CD14-positive monocyte (primary cell): Measurements from ENCODE around the gene NDFIP2. TPM values are rescaled to one million over a fixed set of nuclear protein-coding genes. Genes with fewer than 3 reads are reported as not detected.

Experiments
- DNase-seq, 3 donors: peaks; one replicate each; pipeline ENCODE4 v3.0.0-alpha.2; 2011 to 2022
- H2AFZ ChIP-seq: 2 replicates; pipeline ENCODE4 v1.6.0; 2012; ENCODE audit warnings: mild to moderate bottlenecking, low read depth, low read length, inconsistent platforms; ENCODE audit not compliant: insufficient read depth, poor library complexity, severe bottlenecking
- H3K27ac ChIP-seq, 2 donors: 1 replicate in 1 of 2; 2 replicates in 1 of 2; pipeline ENCODE4 v1.5.1; 2012 to 2013; ENCODE audit warnings: low read length in 2 of 2, control low read depth in 1 of 2, inconsistent platforms in 1 of 2, low read depth in 1 of 2, mild to moderate bottlenecking in 1 of 2
- H3K27me3 ChIP-seq, 2 donors: one replicate each; pipeline versions ENCODE4 v1.6.0 to v1.6.1; 2011 to 2013; ENCODE audit warnings: low read length in 2 of 2; ENCODE audit not compliant: control insufficient read depth in 2 of 2, insufficient read depth in 2 of 2
- H3K36me3 ChIP-seq, 2 donors: replicated peaks in 1 of 2; 1 replicate in 1 of 2; 2 replicates in 1 of 2; pipeline versions ENCODE4 v1.5.1 to v1.6.1; 2012 to 2013; ENCODE audit warnings: low read length in 2 of 2, control low read depth in 1 of 2, inconsistent platforms in 1 of 2, mild to moderate bottlenecking in 1 of 2; ENCODE audit not compliant: insufficient read depth in 2 of 2, control insufficient read depth in 1 of 2
- H3K4me1 ChIP-seq, 2 donors: 1 replicate in 1 of 2; 2 replicates in 1 of 2; pipeline versions ENCODE4 v1.5.1 to v1.6.1; 2012 to 2013; ENCODE audit warnings: low read length in 2 of 2, control low read depth in 1 of 2, inconsistent platforms in 1 of 2, mild to moderate bottlenecking in 1 of 2, moderate library complexity in 1 of 2; ENCODE audit not compliant: insufficient read depth in 2 of 2, control insufficient read depth in 1 of 2
- H3K4me2 ChIP-seq: replicated peaks from 2 replicates; pipeline ENCODE3; 2012; ENCODE audit warnings: low read length, moderate library complexity, mild to moderate bottlenecking; ENCODE audit not compliant: poor library complexity, severe bottlenecking; ENCODE audit errors: extremely low read depth
- H3K4me3 ChIP-seq, 3 experiments: fragments of 200-600 bp in 1 of 3; sonication (generic) in 1 of 3; replicated peaks in 1 of 3; 1 replicate in 2 of 3; 2 replicates in 1 of 3; pipeline ENCODE4 v1.5.1; 2011 to 2013; ENCODE audit warnings: low read length in 3 of 3, mild to moderate bottlenecking in 3 of 3, control low read depth in 2 of 3, low read depth in 2 of 3, inconsistent platforms in 1 of 3, moderate library complexity in 1 of 3
- H3K79me2 ChIP-seq: 2 replicates; pipeline ENCODE4 v1.6.0; 2012; ENCODE audit warnings: mild to moderate bottlenecking, control low read depth, inconsistent platforms, low read length, moderate library complexity; ENCODE audit not compliant: insufficient read depth
- H3K9ac ChIP-seq: 2 replicates; pipeline ENCODE4 v1.6.0; 2017; ENCODE audit warnings: low read length, mild to moderate bottlenecking; ENCODE audit not compliant: insufficient read depth, poor library complexity, severe bottlenecking
- H3K9me3 ChIP-seq, 2 donors: replicated peaks in 1 of 2; 1 replicate in 1 of 2; 2 replicates in 1 of 2; pipeline versions ENCODE4 v1.5.1 to v1.6.1; 2012 to 2013; ENCODE audit warnings: low read length in 2 of 2, control low read depth in 1 of 2; ENCODE audit not compliant: control insufficient read depth in 1 of 2, insufficient read depth in 1 of 2
- H4K20me1 ChIP-seq: 2 replicates; pipeline ENCODE4 v1.6.0; 2012; ENCODE audit warnings: mild to moderate bottlenecking, low read length, control low read depth, moderate library complexity; ENCODE audit not compliant: insufficient read depth
- H3K27ac Mint-ChIP-seq, 7 donors: one replicate each; pipeline ENCODE4 v1.8.0; 2020; ENCODE audit warnings: mild to moderate bottlenecking in 7 of 7, mixed read lengths in 7 of 7, moderate library complexity in 6 of 7, inconsistent platforms in 2 of 7
- H3K27me3 Mint-ChIP-seq, 3 donors: one replicate each; pipeline ENCODE4 v1.8.0; 2021 to 2022; ENCODE audit warnings: low read depth in 3 of 3, mild to moderate bottlenecking in 3 of 3, mixed read lengths in 3 of 3, moderate library complexity in 3 of 3, inconsistent platforms in 1 of 3
- H3K36me3 Mint-ChIP-seq, 2 donors: one replicate each; pipeline ENCODE4 v1.8.0; 2020; ENCODE audit warnings: mixed read lengths in 2 of 2, inconsistent platforms in 1 of 2, mild to moderate bottlenecking in 1 of 2
- H3K4me1 Mint-ChIP-seq: one replicate; pipeline ENCODE4 v1.8.0; 2020; ENCODE audit warnings: mild to moderate bottlenecking, mixed read lengths
- H3K4me3 Mint-ChIP-seq, 2 donors: one replicate each; pipeline ENCODE4 v1.8.0; 2020; ENCODE audit warnings: mild to moderate bottlenecking in 2 of 2, mixed read lengths in 2 of 2, moderate library complexity in 1 of 2
- H3K9me3 Mint-ChIP-seq, 7 donors: one replicate each; pipeline ENCODE4 v1.8.0; 2020 to 2022; ENCODE audit warnings: mixed read lengths in 7 of 7, mild to moderate bottlenecking in 6 of 7, moderate library complexity in 6 of 7, inconsistent platforms in 2 of 7
- whole genome bisulfite sequencing: methylation state at CpG from one replicate; pipeline ENCODE4 v1.1.5; 2013; ENCODE audit warnings: missing lambda C conversion rate; ENCODE audit not compliant: insufficient coverage; 5-methylcytosine and 5-hydroxymethylcytosine counted together
- intact Hi-C, 2 donors: fragments of 100-400 bp; cut with micrococcal nuclease; formaldehyde crosslinking; loops; one replicate each; pipeline versions ENCODE4 v1.15.0 to v1.15.1; 2023
- polyA plus RNA-seq, 3 donors: library from polyadenylated mRNA; depleted of rRNA in 1 of 3; unstranded in 2 of 3; stranded (reverse) in 1 of 3; fragments of 300-500 nt in 2 of 3; fragments of >200 nt in 1 of 3; fragmentation: Illumina TruSeq in 2 of 3; gene quantifications; 1 replicate in 2 of 3; 2 replicates in 1 of 3; pipeline ENCODE4 v1.2.3, GENCODE V29; 2012 to 2021
- TF ChIP-seq, protein P1 (sequence below): fragments of 200-600 bp; IDR thresholded peaks from one replicate; pipeline ENCODE4 v1.8.0; 2022; ENCODE audit warnings: antibody characterized with exemption, mild to moderate bottlenecking

Gene NDFIP2
- polyA plus RNA-seq, 3 donors = not detected

DNA sequence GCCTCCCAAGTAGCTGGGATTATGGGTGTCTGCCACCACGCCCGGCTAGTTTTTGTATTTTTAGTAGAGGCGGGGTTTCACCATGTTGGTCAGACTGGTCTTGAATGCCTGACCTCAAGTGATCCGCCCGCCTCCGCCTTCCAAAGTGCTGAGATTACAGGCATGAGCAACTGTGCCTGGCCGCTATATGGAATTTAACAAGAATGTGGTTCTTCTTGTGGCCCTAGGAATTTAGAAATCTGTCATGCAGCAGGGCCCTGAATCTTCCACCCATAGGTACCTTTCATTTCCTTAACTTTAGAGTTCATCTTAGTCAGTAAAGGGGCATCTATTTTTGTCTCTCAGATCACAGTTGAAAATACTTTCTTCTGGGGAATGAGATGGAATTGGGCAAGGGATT is 25.6 kb upstream of the NDFIP2 start:
- Histone ChIP-seq H3K9me3 (no peaks in the 10 kb centered on the region), H4K20me1 (no peaks in the 10 kb centered on the region), H3K36me3 (no peaks in the 10 kb centered on the region), H3K27me3 (peaks cover 11 to 19% of the 10 kb centered on the region in 2 donors), H3K4me3 (no peak overlapping the region), H3K27ac (no peak overlapping the region), H3K9ac (no peak overlapping the region), H3K4me2 (no peak overlapping the region), H3K4me1 (no peaks in the 10 kb centered on the region), H3K79me2 (no peaks in the 10 kb centered on the region), H2AFZ (no peak overlapping the region)
- Mint-ChIP-seq H3K36me3 (no peaks in the 10 kb centered on the region), H3K4me1 (no peaks in the 10 kb centered on the region), H3K9me3 (peaks cover 0 to 1% (median 0%) of the 10 kb centered on the region in 7 donors), H3K27ac (no peak overlapping the region), H3K4me3 (no peak overlapping the region), H3K27me3 (peaks cover 17 to 33% (median 21%) of the 10 kb centered on the region in 3 donors)
- intact Hi-C loops = no loop called here
- DNase-seq = no peak
- TF ChIP-seq, protein P1, sequence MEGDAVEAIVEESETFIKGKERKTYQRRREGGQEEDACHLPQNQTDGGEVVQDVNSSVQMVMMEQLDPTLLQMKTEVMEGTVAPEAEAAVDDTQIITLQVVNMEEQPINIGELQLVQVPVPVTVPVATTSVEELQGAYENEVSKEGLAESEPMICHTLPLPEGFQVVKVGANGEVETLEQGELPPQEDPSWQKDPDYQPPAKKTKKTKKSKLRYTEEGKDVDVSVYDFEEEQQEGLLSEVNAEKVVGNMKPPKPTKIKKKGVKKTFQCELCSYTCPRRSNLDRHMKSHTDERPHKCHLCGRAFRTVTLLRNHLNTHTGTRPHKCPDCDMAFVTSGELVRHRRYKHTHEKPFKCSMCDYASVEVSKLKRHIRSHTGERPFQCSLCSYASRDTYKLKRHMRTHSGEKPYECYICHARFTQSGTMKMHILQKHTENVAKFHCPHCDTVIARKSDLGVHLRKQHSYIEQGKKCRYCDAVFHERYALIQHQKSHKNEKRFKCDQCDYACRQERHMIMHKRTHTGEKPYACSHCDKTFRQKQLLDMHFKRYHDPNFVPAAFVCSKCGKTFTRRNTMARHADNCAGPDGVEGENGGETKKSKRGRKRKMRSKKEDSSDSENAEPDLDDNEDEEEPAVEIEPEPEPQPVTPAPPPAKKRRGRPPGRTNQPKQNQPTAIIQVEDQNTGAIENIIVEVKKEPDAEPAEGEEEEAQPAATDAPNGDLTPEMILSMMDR = no peak
- WGBS = 93% methylated on average over 6 of the region's 7 CpGs

DNA sequence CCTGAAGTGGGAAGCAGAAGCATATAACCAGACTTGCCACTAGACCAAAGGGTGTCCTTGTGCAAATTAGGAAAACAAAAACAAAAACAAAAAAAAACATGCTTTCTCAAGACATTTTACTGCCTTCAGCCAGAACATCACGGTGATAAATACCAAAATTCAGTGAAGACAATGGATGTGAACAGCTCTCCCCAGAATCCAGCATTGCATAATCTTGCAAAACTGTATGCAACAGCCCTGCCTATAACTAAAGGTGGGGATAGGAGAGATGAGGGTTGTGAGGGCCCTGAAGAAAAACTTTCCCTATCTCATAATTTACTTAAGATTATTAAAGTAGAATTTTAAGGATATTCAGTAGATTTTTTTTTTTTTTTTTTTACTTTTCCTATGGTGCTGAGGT is 24.9 kb upstream of the NDFIP2 start:
- Histone ChIP-seq H4K20me1 (no peaks in the 10 kb centered on the region), H3K9ac (no peak overlapping the region), H3K9me3 (no peaks in the 10 kb centered on the region), H3K36me3 (no peaks in the 10 kb centered on the region), H3K4me1 (no peaks in the 10 kb centered on the region), H3K27ac (no peak overlapping the region), H3K27me3 (peaks cover 11 to 16% of the 10 kb centered on the region in 2 donors), H3K4me2 (no peak overlapping the region), H3K79me2 (no peaks in the 10 kb centered on the region), H3K4me3 (no peak overlapping the region), H2AFZ (no peak overlapping the region)
- intact Hi-C loops = no loop called here
- Mint-ChIP-seq H3K27me3 (peaks cover 17 to 33% (median 21%) of the 10 kb centered on the region in 3 donors), H3K9me3 (peaks cover 0 to 1% (median 0%) of the 10 kb centered on the region in 7 donors), H3K27ac (no peak overlapping the region), H3K4me3 (no peak overlapping the region), H3K36me3 (no peaks in the 10 kb centered on the region), H3K4me1 (no peaks in the 10 kb centered on the region)
- TF ChIP-seq, protein P1 = no peak
- 83% methylated on average over 1 of the region's 1 CpG for WGBS
- DNase-seq = no peak
